Lower leg skin (tissue), 4 donors: ENCODE results near the gene LRRC32. TPM values are rescaled to one million over a fixed set of nuclear protein-coding genes. Genes with fewer than 3 reads are reported as not detected.

ENCODE experiments used
- DNase-seq, 2 donors: peaks; one replicate each; pipeline ENCODE4 v3.0.0-alpha.2; 2019; ENCODE audit warnings: low spot score in 2 of 2
- H3K4me3 ChIP-seq: fragments of 200-600 bp; sonication (generic); 2 replicates; pipeline ENCODE4 v1.5.1; 2017; ENCODE audit warnings: mild to moderate bottlenecking, low read depth; ENCODE audit not compliant: poor library complexity, severe bottlenecking
- CTCF ChIP-seq, 3 donors: fragments of 450-650 bp; IDR thresholded peaks; one replicate each; pipeline ENCODE4 v1.5.1; 2016; ENCODE audit warnings: antibody characterized with exemption in 3 of 3, mild to moderate bottlenecking in 3 of 3, moderate library complexity in 2 of 3
- POLR2A ChIP-seq, 2 donors: fragments of 450-650 bp; IDR thresholded peaks; one replicate each; pipeline ENCODE4 v1.6.1; 2016 to 2017; ENCODE audit warnings: antibody characterized with exemption in 2 of 2, mild to moderate bottlenecking in 1 of 2, moderate library complexity in 1 of 2
- WGBS, 2 donors: methylation state at CpG; one replicate each; pipeline ENCODE4 v1.1.5; 2018; 5-methylcytosine and 5-hydroxymethylcytosine counted together
- intact Hi-C: fragments of 100-400 bp; cut with DNase I; formaldehyde crosslinking; loops from one replicate; pipeline ENCODE4 v1.15.0; 2023; ENCODE audit warnings: low total_unique reads
- total RNA-seq, 4 donors: library from RNA; depleted of rRNA; stranded (reverse); fragments of >200 nt; gene quantifications; one replicate each; pipeline ENCODE4 v1.1.0, GENCODE V29; 2016

The LRRC32 gene
- total RNA-seq, 4 donors from 2014 or later, result 9.0 to 42.5 (median 18.7) TPM

- intact Hi-C loops, result no loop called here
- WGBS, 2 donors, result 65% methylated on average over 13 to 14 of the region's 14 CpGs
- no peak for DNase-seq
- no peak overlapping the region for H3K4me3 ChIP-seq
- no peak for TF ChIP-seq CTCF (IDR thresholded peaks at IDR 0.05)
- TF ChIP-seq POLR2A (IDR thresholded peaks at IDR 0.05), result no peak
Measured at GRCh38 chr11:76672431-76673175, 2.1 kb upstream of the LRRC32 start.

- no peak for TF ChIP-seq POLR2A (IDR thresholded peaks at IDR 0.05)
- 91 to 95% methylated on average over 5 of the region's 5 CpGs for WGBS, 2 donors
- H3K4me3 ChIP-seq, result no peak overlapping the region
- intact Hi-C loops, result no loop called here
- DNase-seq, result no peak
Measured at GRCh38 chr11:76671626-76672309, 1.2 kb upstream of the LRRC32 start.

GRCh38 chr11:76671237-76671592 is 668 bp upstream of the LRRC32 start:
- TF ChIP-seq POLR2A (IDR thresholded peaks at IDR 0.05), result no peak
- no peak for TF ChIP-seq CTCF (IDR thresholded peaks at IDR 0.05)
- intact Hi-C loops, result no loop called here
- DNase-seq, result no peak
- 61 to 62% methylated on average over 6 of the region's 8 CpGs for WGBS, 2 donors
- H3K4me3 ChIP-seq, result no peak overlapping the region

GRCh38 chr11:76669901-76670484 is 554 bp downstream of the LRRC32 start:
- WGBS, 2 donors, result 11 to 14% methylated on average over 20 to 24 of the region's 24 CpGs
- DNase-seq, result peak; percentile 48 to 94
- intact Hi-C loops, result no loop called here
- H3K4me3 ChIP-seq, result peak overlapping the region; percentile 32
- TF ChIP-seq CTCF (IDR thresholded peaks at IDR 0.05), result no peak
- no peak for TF ChIP-seq POLR2A (IDR thresholded peaks at IDR 0.05)

GRCh38 chr11:76668362-76669155 is 2.0 kb downstream of the LRRC32 start:
- peak in 1 of 2 donors; percentile 72 for DNase-seq
- H3K4me3 ChIP-seq, result peak overlapping the region; percentile 9
- 82 to 85% methylated on average over 3 of the region's 3 CpGs for WGBS, 2 donors
- TF ChIP-seq CTCF (IDR thresholded peaks at IDR 0.05) (no peak), POLR2A (IDR thresholded peaks at IDR 0.05) (no peak)
- intact Hi-C loops, result no loop called here
